Measurements from ENCODE around the gene TTC13. TPM values are rescaled to one million over a fixed set of nuclear protein-coding genes. Genes with fewer than 3 reads are reported as not detected.
A peak's percentile ranks its signal among the peaks of the same experiment; 100 is the strongest.

Gene TTC13
- total and polyA plus RNA-seq, 10 donors, result 16.2 to 86.6 (median 38.8) TPM

GRCh38 chr1:231020816-231021215 is 42.2 kb upstream of the TTC13 start:
- WGBS, 5 donors, result 50 to 64% (median 56%) methylated on average over 7 of the region's 7 CpGs
- TF ChIP-seq POLR2A (IDR thresholded peaks at IDR 0.05) (no peak), CTCF (IDR thresholded peaks at IDR 0.05 in 8 of 11, conservative IDR thresholded peaks at IDR 0.05 in 3 of 11) (no peak), POLR2AphosphoS5 (IDR thresholded peaks at IDR 0.05) (no peak)
- H3K27me3 ChIP-seq (replicated peaks in 1 of 7), result no peaks in the 10 kb centered on the region
- H3K36me3 ChIP-seq, result peaks cover 0 to 55% (median 0%) of the 10 kb centered on the region in 6 donors
- no peaks in the 10 kb centered on the region for H3K9me3 ChIP-seq
- peak overlapping the region in 1 of 8 donors; percentile 57 for H3K4me3 ChIP-seq
- peaks cover 0 to 27% (median 19%) of the 10 kb centered on the region in 6 donors for H3K4me1 ChIP-seq
- intact Hi-C loops (cut with DNase I; ENCODE audit: low total_unique reads), result no loop called here
- H3K27ac ChIP-seq, result peak overlapping the region in 4 of 8 donors; percentile 51 to 76 (median 64)
- no peak for DNase-seq

DNA sequence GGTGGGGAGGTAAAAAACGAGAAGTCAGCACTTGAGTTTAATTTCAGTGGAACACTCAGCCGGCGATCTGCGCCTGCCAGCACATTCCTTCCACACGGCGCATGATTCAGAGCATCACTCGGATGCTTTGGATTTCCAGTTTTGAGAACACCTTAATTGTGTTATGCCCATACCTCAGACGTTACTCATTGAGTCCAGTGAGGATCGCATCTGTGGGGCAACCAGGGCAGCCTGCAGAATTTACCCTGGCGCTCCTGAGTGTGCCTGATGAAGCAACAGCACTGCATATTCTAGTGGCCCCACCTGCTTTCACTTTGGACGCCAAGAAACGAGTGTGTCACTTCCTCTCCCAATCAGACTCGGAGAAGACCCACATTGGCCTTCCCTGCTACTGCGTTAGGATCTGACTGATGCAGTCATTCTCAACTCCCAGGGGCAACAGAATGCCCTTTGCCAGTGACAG is 41.5 kb upstream of the TTC13 start:
- TF ChIP-seq POLR2AphosphoS5 (IDR thresholded peaks at IDR 0.05) (peak in 1 of 3 donors; percentile 3), POLR2A (IDR thresholded peaks at IDR 0.05) (no peak), CTCF (IDR thresholded peaks at IDR 0.05 in 8 of 11, conservative IDR thresholded peaks at IDR 0.05 in 3 of 11) (peak in 4 of 11 experiments; percentile 27 to 28 (median 28))
- WGBS, 5 donors, result 49 to 60% (median 51%) methylated on average over 14 of the region's 14 CpGs
- Histone ChIP-seq H3K36me3 (peaks cover 0 to 59% (median 0%) of the 10 kb centered on the region in 6 donors), H3K4me1 (peaks cover 0 to 27% (median 19%) of the 10 kb centered on the region in 6 donors), H3K4me3 (peak overlapping the region in 4 of 8 donors; percentile 13 to 57 (median 18)), H3K9me3 (no peaks in the 10 kb centered on the region), H3K27me3 (replicated peaks in 1 of 7) (no peaks in the 10 kb centered on the region), H3K27ac (peak overlapping the region in 5 of 8 donors; percentile 51 to 76 (median 57))
- intact Hi-C loops (cut with DNase I; ENCODE audit: low total_unique reads), result no loop called here
- DNase-seq, result no peak

- intact Hi-C loops (cut with DNase I; ENCODE audit: low total_unique reads), result no loop called here
- Histone ChIP-seq H3K36me3 (peaks cover 0 to 62% (median 0%) of the 10 kb centered on the region in 6 donors), H3K27me3 (replicated peaks in 1 of 7) (no peaks in the 10 kb centered on the region), H3K4me1 (peaks cover 0 to 27% (median 19%) of the 10 kb centered on the region in 6 donors), H3K9me3 (no peaks in the 10 kb centered on the region), H3K27ac (peak overlapping the region in 5 of 8 donors; percentile 51 to 76 (median 57)), H3K4me3 (peak overlapping the region in 4 of 8 donors; percentile 13 to 57 (median 18))
- no peak for TF ChIP-seq CTCF (IDR thresholded peaks at IDR 0.05 in 8 of 11, conservative IDR thresholded peaks at IDR 0.05 in 3 of 11)
- no peak for TF ChIP-seq POLR2AphosphoS5 (IDR thresholded peaks at IDR 0.05)
- no peak for TF ChIP-seq POLR2A (IDR thresholded peaks at IDR 0.05)
- 78 to 88% (median 84%) methylated on average over 14 of the region's 14 CpGs for WGBS, 5 donors
- DNase-seq, result no peak
Measured at GRCh38 chr1:231019711-231020110, 41.0 kb upstream of the TTC13 start.

DNA sequence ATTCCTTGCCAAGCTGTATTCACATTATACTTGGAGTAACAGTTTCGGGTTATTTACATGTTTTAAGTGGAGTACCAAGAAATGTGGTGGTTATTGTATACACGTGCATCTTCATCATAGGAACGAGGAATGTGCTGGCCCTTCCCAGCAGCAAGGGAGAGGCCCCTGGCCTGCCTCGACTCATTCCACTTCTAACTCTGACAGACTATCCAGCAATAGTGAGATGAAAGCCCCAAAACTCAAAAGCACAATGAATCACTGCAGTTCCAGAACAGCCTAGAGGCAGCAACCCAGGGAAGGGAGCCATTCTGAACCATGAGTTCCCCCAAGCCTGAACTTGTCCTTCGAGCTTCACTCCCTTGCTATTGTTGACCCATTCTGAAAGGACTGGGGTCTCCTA is 38.3 kb upstream of the TTC13 start:
- intact Hi-C loops (cut with DNase I; ENCODE audit: low total_unique reads), result no loop called here
- Histone ChIP-seq H3K27ac (no peak overlapping the region), H3K27me3 (replicated peaks in 1 of 7) (no peaks in the 10 kb centered on the region), H3K4me3 (no peak overlapping the region), H3K9me3 (peaks cover 0 to under 1% (median 0%) of the 10 kb centered on the region in 8 donors), H3K4me1 (peaks cover 0 to 26% (median 19%) of the 10 kb centered on the region in 6 donors), H3K36me3 (peaks cover 0 to 60% (median 0%) of the 10 kb centered on the region in 6 donors)
- no peak for DNase-seq
- TF ChIP-seq POLR2AphosphoS5 (IDR thresholded peaks at IDR 0.05) (no peak), POLR2A (IDR thresholded peaks at IDR 0.05) (no peak), CTCF (IDR thresholded peaks at IDR 0.05 in 8 of 11, conservative IDR thresholded peaks at IDR 0.05 in 3 of 11) (no peak)
- 85 to 94% (median 92%) methylated on average over 4 to 5 of the region's 5 CpGs for WGBS, 5 donors

All from spleen (tissue), 11 donors.